ENCODE measurements around the gene BANK1. TPM values are rescaled to one million over a fixed set of nuclear protein-coding genes. Genes with fewer than 3 reads are reported as not detected.

Gene BANK1
- total RNA-seq, 1 donor from 2014 or later, result 12.2 TPM

GRCh38 chr4:102036619-102037376 is 246.3 kb downstream of the BANK1 start:
- DNase-seq (no peak), ATAC-seq (no peak)
- Histone ChIP-seq H3K27ac (no peak overlapping the region), H3K27me3 (ENCODE audit: low read depth) (no peaks in the 10 kb centered on the region), H3K4me3 (no peak overlapping the region), H3K4me1 (no peaks in the 10 kb centered on the region), H3K36me3 (no peaks in the 10 kb centered on the region), H3K9me3 (no peaks in the 10 kb centered on the region)
- intact Hi-C loops (cut with DNase I), result no loop called here
- no peak for TF ChIP-seq CTCF (IDR thresholded peaks at IDR 0.05)

GRCh38 chr4:102037566-102037965 is 247.0 kb downstream of the BANK1 start:
- H3K4me3 ChIP-seq, result no peak overlapping the region
- H3K36me3 ChIP-seq, result no peaks in the 10 kb centered on the region
- DNase-seq (no peak), ATAC-seq (peak; percentile 21 to 59)
- no peaks in the 10 kb centered on the region for H3K9me3 ChIP-seq
- no peaks in the 10 kb centered on the region for H3K27me3 ChIP-seq (ENCODE audit: low read depth)
- intact Hi-C loops (cut with DNase I), result no loop called here
- H3K4me1 ChIP-seq, result no peaks in the 10 kb centered on the region
- no peak overlapping the region for H3K27ac ChIP-seq
- no peak for TF ChIP-seq CTCF (IDR thresholded peaks at IDR 0.05)

DNA sequence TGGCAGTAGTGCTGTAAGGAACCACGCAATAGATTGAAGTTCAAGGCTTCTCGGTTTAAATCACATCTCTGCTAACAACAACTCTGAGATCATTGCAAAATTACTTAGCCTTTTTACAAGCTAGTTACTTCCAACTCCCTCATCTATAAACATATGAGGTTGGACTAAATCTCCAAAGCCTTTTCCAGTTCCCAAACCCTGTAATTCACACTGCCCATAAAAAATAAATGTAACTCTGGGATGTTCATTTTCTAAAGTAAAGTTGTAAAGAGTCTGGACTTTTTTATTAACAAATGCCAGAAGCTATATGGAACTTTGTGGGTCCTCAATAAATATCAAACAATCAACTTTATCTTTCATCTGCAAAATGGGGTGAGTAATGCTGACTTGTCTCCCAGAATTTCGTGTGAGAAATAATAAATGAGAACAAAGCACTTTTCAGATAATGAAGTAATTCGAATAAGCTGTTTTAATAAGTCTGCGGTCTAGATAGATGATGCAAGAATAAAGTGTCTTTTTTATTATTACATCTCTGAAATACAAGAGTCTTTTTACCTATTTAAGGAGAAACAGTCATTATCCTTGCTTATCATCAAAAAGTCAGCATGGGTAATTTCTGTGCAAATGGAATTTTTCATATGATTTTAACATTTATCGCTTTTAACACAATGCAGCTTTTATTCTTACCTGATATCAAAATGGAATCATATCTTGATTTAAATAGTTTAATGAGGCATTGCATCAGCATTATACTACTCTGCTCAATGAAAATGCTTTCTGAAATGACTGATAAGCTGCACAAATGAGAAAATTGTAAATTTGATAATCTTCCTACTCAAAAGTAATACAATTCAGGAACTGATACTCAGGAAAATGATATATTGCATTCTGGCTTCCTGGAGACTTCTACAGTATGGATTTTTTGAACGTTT is 252.6 kb downstream of the BANK1 start:
- ATAC-seq (no peak), DNase-seq (no peak)
- no peaks in the 10 kb centered on the region for H3K27me3 ChIP-seq (ENCODE audit: low read depth)
- no peak for TF ChIP-seq CTCF (IDR thresholded peaks at IDR 0.05)
- no peaks in the 10 kb centered on the region for H3K4me1 ChIP-seq
- no peak overlapping the region for H3K4me3 ChIP-seq
- H3K9me3 ChIP-seq, result no peaks in the 10 kb centered on the region
- intact Hi-C loops (cut with DNase I), result no loop called here
- H3K27ac ChIP-seq, result no peak overlapping the region
- no peaks in the 10 kb centered on the region for H3K36me3 ChIP-seq

- H3K36me3 ChIP-seq, result no peaks in the 10 kb centered on the region
- DNase-seq (no peak), ATAC-seq (no peak)
- intact Hi-C loops (cut with DNase I), result no loop called here
- TF ChIP-seq CTCF (IDR thresholded peaks at IDR 0.05), result no peak
- H3K27me3 ChIP-seq (ENCODE audit: low read depth), result no peaks in the 10 kb centered on the region
- H3K4me1 ChIP-seq, result no peaks in the 10 kb centered on the region
- H3K4me3 ChIP-seq, result no peak overlapping the region
- no peaks in the 10 kb centered on the region for H3K9me3 ChIP-seq
- H3K27ac ChIP-seq, result no peak overlapping the region
Measured at GRCh38 chr4:102047616-102048015, 257.1 kb downstream of the BANK1 start.

DNA sequence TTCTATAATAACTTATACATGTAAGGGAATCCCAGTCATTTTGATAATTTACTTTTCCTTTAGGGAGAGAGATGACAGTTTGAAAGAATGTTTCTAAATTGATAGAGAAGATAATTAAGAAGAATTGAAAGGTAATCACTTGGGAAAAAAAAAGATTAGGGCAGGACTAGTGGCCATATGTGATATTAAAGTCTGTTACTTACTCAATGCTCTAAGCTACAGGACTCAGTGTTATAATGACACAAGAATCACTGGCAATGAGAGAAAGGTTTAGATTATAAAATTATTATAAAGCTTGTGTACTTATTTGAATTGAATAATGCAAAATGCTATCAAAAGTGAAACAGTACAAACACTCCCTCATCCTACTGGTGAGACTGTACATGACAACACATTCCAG is 265.3 kb downstream of the BANK1 start:
- Histone ChIP-seq H3K4me3 (no peak overlapping the region), H3K27me3 (ENCODE audit: low read depth) (no peaks in the 10 kb centered on the region), H3K36me3 (no peaks in the 10 kb centered on the region), H3K4me1 (no peaks in the 10 kb centered on the region), H3K9me3 (no peaks in the 10 kb centered on the region), H3K27ac (no peak overlapping the region)
- intact Hi-C loops (cut with DNase I), result no loop called here
- TF ChIP-seq CTCF (IDR thresholded peaks at IDR 0.05), result no peak
- no peak for ATAC-seq
- DNase-seq, result no peak
